GM23248 (cell line): ENCODE data around the gene TTC39C.

Experiments
- EZH2 ChIP-seq: fragments of 200-600 bp; sonication (generic); IDR thresholded peaks from 2 replicates; pipeline ENCODE4 v1.6.1; 2018; ENCODE audit warnings: antibody characterized with exemption, mild to moderate bottlenecking; ENCODE audit not compliant: insufficient read depth, poor library complexity, severe bottlenecking
- EZH2phosphoT487 ChIP-seq: fragments of 200-600 bp; sonication (generic); IDR thresholded peaks from 2 replicates; pipeline ENCODE4 v1.6.1; 2018; ENCODE audit warnings: antibody characterized with exemption, moderate library complexity, mild to moderate bottlenecking, low read depth; ENCODE audit not compliant: insufficient read depth

DNA sequence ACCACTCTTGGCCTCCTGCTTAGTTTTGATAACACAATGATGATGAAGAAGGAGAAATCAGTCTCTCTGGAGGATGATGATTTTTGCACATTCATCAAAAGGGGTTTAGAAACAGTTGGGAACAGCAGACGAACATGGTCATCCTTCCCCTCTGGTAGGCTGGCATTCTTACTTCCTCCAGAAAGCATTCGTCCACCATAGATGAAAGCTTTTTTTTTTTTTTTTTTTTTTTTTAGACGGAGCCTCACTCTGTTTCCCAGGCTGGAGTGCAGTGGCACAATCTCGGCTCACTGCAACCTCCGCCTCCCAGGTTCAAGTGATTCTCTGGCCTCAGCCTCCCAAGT is 43.5 kb upstream of the TTC39C start:
- TF ChIP-seq EZH2phosphoT487 (no peak), EZH2 (no peak)
